Central memory CD4-positive, alpha-beta T cell (primary cell): Measurements from ENCODE around the gene DNPEP.
A peak's percentile ranks its signal among the peaks of the same experiment; 100 is the strongest.
"Not testable (repeated sequence)": the region's sequence is repeated elsewhere in the genome, so short reads cannot be mapped to it uniquely, and the experiment has no call there.

Source experiments
- DNase-seq: peaks from one replicate; pipeline ENCODE4 v3.0.0; 2022

DNPEP gene

DNA sequence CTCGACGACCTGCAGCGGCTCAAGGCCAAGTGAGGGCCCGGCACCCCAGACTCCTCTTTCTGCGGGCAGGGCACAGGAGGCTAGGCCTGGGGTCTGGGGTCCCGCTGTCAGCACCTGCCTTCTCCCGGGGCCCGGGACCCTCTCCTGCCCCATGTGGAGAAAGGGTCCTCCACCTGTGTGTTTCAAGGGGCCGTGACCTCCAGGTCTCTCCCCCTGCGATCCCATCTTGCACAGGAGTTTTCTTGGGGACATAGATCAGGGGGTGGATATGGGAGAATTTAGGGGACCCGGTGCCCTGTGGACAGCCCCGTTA, 31.3 kb upstream of the DNPEP start:
- no peak for DNase-seq

DNA sequence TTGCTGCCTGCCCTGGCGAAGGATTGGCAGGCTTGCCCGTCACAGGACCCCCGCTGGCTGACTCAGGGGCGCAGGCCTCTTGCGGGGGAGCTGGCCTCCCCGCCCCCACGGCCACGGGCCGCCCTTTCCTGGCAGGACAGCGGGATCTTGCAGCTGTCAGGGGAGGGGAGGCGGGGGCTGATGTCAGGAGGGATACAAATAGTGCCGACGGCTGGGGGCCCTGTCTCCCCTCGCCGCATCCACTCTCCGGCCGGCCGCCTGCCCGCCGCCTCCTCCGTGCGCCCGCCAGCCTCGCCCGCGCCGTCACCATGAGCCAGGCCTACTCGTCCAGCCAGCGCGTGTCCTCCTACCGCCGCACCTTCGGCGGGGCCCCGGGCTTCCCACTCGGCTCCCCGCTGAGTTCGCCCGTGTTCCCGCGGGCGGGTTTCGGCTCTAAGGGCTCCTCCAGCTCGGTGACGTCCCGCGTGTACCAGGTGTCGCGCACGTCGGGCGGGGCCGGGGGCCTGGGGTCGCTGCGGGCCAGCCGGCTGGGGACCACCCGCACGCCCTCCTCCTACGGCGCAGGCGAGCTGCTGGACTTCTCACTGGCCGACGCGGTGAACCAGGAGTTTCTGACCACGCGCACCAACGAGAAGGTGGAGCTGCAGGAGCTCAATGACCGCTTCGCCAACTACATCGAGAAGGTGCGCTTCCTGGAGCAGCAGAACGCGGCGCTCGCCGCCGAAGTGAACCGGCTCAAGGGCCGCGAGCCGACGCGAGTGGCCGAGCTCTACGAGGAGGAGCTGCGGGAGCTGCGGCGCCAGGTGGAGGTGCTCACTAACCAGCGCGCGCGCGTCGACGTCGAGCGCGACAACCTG, 30.7 kb upstream of the DNPEP start, which contains the start of gene DES:
Gene DES, plus strand, starts transcription at position 223 of the 857 bp plus-strand sequence. Its CDS starts 86 bp downstream, at position 309.
- no peak for DNase-seq

DNA sequence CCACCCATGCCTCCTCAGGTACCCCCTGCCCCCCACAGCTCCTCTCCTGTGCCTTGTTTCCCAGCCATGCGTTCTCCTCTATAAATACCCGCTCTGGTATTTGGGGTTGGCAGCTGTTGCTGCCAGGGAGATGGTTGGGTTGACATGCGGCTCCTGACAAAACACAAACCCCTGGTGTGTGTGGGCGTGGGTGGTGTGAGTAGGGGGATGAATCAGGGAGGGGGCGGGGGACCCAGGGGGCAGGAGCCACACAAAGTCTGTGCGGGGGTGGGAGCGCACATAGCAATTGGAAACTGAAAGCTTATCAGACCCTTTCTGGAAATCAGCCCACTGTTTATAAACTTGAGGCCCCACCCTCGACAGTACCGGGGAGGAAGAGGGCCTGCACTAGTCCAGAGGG, 29.7 kb upstream of the DNPEP start:
- DNase-seq, result no peak

DNA sequence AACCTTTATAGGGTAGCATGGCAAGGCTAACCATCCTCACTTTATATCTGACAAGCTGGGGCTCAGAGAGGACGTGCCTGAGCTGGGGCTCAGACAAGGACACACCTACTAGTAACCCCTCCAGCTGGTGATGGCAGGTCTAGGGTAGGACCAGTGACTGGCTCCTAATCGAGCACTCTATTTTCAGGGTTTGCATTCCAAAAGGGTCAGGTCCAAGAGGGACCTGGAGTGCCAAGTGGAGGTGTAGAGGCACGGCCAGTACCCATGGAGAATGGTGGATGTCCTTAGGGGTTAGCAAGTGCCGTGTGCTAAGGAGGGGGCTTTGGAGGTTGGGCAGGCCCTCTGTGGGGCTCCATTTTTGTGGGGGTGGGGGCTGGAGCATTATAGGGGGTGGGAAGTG, 29.2 kb upstream of the DNPEP start:
- no peak for DNase-seq

DNA sequence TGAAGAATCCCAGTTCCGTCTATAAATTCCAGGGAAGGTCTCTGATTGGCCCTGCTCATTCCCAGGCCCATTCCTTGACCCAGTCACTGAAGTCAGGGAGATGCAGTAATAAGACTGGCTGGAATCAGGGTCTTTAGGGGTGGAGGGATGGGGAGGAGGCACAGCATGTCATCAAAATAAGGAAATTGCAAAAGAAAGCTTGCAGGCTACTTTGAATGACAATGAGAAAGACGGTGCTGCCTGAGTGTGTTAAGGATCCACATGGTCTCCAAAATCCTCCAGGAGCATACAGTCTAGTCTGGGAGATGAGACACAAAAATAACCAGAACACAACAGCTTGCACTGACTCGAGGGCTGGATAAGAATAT, 28.5 kb upstream of the DNPEP start:
- DNase-seq, result no peak

DNA sequence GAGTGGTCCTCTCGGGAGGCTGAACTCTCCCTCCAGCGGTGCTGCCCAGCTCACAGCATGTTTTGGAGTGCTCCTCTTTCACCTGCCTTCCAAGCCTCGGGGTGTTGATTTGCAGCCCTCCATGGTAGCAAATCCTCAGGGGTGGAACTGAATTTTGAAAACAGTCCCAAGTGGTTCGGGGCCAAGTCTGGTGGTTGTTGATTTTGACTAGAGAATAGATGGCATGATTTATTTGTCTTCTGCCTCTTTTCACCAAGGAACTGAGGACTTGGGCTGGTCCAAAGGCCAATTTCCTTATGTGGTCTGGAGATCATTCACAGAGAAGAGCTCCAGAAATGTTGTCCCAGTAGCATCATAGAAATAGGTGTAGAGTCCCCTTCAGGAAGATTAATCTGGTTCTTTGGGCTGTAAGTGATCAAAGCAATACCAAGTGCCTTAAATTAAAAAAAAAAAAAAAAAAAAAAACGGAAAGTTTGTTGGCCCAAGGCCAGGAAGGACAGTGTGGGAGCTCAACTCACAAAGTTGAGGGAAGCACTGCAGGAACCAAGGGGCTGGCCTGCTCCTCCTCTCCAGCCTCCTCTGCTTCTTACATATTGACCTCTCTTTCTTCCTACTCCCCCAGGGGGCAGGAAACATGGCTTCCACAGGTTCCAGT, 28.0 kb upstream of the DNPEP start:
- no peak for DNase-seq

DNA sequence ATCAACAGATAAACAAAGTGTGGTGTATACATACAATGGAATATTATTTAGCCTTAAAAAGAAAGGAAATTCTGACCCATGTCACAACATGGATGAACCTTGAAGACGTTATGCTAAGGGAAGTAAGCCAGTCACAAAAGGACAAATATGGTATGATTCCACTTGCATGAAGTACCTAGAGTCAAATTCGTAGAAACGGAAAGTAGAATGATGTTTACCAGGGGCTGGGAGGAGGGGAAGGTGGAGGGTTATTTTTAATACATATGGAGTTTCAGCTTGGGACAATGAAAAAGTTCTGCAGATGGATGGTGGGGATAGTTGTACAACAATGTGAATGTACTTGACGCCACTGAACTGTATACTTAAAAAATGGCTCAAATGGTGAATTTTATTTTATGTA, 27.1 kb upstream of the DNPEP start:
- no peak for DNase-seq

DNA sequence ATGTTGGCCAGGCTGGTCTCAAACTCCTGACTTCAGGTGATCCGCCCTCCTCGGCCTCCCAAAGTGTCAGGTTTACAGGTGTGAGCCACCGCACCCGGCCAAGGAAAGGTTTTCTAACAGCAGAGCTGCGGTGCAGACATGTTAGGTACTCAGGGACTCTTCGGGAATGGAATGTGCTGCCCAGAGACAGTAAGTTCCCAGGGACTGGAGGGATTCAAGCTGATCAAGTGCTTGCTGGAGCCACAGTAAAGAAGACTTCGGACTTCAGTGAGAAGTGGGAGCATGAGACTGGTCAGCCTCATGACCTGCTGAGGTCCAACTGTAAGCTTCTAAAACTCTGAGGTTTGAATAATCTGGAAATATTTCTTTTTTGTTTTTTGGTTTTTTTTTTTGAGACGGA, 22.7 kb upstream of the DNPEP start:
- no peak for DNase-seq

DNA sequence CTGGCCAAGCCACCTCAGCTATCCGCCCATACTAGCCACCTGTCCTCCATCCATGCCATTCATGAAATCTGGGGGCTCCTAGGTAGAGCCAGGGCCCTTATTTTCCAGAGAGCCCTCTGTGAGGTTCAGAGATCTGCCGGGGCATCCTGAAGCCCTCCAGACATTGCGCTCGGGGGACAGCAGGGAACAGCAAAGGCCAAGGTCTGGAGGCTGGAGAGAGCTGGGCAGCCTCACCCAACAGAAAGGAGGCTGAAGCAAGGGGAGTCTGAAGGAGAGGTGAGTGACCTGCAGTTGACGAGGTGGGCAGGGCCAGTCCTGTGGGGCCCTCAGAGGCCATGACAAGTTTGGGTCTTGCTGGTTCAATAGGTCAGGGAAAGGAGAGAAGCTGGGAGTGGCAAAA, 21.9 kb upstream of the DNPEP start:
- DNase-seq, result no peak

DNA sequence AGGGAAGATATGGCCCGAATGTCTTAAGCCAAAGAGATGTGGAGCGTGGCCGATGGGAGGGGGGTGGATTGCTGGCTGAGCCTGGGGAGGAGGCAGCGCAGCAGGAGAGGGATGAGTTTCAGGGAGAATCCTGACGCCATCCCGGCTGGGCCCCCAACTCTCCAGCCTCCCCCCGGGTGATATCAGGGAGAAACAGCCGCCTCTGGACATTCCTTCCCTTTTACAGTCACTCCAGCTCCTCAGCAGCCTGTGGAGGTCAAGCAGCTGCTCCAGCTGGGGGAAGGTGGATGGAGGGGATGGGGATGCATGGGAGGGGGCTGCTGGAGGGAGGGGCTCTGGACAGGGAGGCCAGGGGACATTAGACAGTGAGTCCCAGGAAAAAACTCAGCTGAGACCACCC, 20.9 kb upstream of the DNPEP start:
- DNase-seq, result no peak

DNA sequence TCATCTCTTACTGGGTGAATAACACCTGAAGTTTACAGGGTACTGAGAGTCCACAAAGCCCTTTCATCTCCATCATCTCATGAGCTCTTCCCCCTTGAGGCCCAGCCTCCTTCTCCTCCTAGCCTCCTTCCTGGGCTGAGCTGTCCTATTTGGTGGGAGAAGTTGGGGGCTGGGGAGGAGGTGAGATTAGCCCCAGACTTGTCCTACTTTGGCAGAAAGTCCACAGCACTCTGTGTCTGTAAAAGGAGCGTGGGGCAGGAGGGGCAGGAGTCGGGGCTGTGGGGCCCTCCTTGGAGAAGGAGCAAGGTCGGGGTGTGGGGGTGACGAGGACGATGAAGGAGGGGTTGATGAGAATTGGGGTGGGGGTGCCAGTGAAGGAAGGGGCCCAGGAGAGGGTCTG, 20.5 kb upstream of the DNPEP start:
- no peak for DNase-seq

DNA sequence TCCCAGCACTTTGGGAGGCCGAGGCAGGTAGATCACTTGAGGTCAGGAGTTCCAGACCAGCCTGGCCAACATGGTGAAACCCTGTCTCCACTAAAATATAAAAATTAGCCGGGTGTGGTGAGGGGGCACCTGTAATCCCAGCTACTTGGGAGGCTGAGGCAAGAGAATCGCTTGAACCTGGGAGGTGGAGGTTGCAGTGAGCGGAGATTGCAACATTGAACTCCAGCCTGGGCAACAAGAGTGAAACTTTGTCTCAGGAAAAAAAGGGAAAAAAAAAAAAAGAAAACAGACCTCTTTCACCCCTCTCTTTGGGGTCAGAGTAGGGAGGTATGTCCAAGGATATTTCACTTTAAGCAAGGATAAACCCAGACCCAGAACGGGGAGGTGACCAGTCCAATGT, 19.6 kb upstream of the DNPEP start:
- not testable (repeated sequence) for DNase-seq

DNA sequence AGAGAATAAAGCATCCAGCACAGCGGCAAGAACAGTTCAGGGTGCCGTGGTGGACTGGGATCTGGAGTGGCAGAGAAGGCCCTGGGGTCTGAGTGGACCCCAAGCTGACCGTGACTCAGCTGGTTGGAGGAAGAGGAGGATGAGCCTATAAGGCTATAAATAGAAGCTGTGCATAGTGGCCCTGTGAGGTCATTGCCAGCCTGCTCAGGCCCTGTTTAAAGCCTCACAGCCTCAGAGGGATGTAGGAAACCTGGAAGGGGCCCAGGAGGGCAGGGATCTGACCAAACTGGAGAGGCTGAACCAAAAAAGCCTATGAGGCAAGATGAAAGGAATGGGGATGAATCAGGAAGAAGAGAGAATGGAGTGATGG, 19.1 kb upstream of the DNPEP start:
- DNase-seq, result no peak

DNA sequence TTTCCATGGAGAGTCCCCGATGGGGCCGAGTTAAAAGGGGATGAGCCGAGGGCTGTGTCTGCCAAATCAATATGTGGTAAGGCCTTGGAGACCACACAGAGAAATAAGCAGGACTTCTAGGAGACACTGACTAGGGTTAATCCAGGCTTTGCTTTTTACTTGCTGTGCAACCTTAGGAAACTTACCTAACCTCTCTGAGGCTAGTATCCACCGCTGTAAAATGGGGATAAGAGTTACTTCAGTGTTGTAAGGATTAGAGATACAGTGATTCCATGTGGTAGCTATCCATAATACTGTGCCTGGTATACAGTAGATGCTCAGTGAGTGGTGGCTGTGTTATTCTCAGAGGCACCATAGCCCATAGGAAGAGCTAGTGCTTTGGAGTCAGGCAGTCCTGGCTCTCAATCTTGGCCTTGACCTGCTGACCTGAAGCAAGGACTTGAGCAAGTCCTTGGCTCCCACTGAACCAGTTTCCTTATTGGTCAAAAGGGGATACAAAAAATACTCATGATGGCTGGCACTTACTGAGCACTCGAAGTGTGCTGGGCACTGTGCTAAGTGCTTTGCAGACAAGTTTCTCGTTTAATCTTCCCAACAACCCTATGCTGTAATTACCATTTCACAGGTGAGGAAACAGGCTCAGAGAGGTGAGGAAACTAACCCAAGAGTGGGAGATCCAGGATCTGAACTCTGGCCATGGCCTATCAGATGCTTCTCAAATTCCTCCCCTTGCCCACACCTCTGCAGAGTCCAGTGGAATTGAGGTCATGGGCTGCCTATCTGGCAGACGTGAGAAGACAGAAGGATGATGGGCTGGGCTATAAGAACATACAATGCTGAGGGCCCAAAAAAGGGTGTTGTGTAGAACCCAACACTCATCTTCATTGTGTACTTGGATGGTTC, 18.5 kb upstream of the DNPEP start:
- DNase-seq, result no peak

DNA sequence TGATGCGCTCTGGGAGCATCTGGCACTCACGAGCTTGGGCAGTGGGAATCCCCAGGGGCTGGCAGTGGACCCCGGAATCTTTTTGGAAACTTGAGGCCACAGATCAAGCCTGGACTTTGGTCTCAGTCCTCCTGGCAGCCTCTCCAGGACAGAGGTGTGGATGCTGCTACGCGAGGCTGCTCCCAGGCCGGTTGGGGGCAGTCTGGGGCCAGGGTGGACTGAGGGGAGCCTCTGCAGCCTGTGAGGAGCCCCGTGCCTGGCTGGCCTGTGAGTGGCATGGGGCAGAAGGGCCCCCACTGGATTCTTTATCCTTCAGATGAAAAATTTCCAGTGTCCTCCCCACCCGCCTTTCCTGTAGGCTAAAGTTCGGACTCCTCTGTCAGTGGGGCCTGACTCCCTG, 17.7 kb upstream of the DNPEP start:
- no peak for DNase-seq

DNA sequence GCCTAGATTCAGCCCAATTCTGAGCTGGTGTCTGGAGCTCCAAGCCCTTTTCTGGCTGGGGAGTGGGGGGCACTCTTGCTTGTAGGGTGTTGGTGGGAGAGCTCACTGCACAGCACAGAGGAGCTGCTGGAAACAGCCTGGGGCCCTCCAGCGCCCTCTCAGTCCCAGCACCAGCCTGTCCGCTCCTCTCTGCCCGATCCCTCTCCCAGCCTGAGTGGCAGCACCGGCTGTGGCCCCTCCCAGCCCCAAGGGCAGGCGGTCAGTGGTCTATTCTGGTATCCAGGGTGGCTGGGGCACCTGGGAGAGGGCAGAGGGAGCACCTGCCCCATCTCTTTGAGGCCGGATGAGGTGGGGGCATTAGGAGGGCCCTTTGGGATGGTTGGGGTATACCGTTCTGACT, 17.2 kb upstream of the DNPEP start:
- DNase-seq, result no peak

DNA sequence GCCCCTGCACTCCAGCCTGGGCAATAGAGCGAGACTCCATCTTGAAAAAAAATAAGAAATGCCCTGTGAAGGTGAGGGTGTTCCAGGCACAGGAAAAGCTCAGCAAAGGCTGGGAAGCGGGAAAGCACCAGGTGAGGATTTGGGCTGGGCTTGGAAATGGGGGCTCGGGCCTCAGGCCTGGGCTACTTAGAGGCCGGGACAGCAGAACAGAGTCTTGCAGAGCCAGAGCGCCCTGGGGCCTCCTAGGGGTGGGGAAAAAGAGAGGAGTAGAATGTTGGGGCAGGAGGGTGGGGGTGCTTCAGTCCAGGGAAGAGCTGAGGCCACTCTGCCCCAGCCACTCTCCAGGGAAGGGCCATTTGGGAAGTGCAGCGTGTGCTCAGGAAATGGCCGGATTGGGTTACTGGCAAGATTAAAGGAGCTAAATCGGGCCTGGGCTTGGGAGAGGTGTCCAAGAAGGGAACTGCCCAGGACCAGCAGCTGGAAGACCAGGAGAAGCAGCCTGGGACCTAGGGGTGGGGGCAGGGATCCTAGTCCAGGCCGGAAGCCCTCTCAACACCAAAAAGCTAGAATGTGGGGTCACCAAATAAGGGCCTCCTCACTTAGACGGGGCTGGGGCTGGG, 16.7 kb upstream of the DNPEP start:
- DNase-seq, result no peak

DNA sequence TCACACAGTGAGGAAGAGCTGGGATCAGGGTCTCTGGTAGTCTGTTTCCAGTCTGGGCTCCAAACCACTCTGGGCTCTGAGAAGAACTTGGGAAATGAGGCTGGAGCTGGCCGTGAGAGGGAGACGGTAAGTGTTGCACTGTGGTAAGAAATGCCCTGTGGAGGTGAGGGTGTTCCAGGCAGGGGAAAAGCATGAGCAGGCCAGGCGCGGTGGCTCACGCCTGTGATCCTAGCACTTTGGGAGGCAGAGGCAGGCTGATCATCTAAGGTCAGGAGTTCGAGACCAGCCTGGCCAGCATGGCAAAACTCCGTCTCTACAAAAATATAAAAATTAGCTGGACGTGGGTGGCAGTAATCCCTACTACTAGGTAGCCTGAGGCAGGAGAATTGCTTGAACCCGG, 16.1 kb upstream of the DNPEP start:
- no peak for DNase-seq

DNA sequence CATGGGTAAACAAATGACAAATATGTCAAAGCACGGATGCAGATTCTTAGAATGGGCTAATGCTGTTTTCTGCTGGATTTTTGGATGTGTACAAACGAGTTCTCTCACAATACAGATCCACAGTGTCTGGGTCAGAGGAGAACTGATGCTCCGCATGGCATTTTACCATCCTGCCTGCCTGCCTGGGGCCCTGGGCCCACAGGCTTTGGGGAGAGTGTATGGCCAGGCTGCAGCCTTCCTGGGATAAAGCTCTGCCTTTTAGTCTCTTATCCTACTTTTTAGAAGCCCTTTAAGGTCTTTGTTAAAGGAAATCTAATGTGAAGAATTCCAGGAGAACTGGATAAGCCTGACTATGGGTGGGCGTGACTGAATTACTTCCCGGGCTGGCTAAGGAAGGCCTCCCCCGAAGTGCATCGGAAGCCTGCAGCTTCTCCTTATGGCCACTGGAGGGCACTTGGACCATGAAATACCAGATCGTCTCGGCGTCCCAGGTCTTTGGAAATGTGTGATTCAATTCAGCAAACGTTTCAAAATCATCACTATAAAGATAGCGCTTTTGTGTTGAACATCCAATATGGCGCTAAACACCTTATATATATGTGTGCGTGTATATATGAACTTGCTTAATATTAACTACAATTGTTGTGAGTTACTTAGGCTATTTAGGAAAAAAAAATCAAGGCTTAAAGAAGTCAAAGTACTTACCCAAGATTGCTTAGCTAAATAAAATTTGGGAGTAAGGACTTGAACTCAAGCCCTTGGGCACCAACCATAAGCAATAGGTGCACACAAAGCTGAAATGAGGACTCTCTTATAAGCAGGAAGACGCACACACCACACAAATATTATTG, 15.2 kb upstream of the DNPEP start:
- peak; percentile 54 for DNase-seq

DNA sequence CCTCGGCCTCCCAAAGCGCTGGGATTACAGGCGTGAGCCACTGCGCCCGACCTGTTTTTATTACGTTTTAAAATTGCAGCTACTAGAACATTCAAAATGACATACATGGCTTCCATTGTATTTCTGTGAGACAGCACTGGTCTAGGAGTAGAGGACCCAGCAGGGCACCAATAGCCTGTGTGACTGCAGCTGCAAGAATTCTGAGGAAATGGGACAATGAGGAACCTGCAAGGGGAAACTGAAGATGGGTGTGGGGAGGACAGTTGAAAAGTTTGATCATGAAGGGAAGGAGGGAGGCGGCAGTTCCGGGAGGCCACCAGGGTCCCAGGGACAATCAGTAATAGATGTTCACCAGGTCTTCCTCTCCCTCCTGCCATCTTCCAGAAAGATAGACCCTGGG, 13.9 kb upstream of the DNPEP start:
- no peak for DNase-seq

DNA sequence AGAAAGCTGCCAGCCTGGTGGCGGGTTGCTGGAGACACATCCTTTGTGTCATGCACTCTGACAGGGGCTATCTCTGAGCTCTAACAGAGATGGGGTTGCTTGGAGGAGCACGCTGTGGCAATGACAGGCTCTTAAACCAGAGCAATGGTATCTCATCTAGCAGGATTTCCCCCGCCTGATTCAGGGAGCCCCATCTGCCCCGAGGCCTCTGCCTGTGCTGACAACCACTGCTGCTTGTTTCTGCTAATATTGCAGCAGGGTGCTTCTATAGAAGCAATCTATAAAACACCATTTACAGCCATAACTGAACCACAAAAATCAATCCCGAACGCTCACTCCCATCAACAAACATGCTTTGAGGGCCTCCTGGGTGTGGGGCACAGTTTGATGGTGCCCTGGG, 12.8 kb upstream of the DNPEP start:
- DNase-seq, result no peak
